ENCODE results near the gene ABCA2. TPM values are rescaled to one million over a fixed set of nuclear protein-coding genes. Genes with fewer than 3 reads are reported as not detected.

ABCA2 gene
- total RNA-seq, 1 experiment from 2014 or later = 114 TPM

DNA sequence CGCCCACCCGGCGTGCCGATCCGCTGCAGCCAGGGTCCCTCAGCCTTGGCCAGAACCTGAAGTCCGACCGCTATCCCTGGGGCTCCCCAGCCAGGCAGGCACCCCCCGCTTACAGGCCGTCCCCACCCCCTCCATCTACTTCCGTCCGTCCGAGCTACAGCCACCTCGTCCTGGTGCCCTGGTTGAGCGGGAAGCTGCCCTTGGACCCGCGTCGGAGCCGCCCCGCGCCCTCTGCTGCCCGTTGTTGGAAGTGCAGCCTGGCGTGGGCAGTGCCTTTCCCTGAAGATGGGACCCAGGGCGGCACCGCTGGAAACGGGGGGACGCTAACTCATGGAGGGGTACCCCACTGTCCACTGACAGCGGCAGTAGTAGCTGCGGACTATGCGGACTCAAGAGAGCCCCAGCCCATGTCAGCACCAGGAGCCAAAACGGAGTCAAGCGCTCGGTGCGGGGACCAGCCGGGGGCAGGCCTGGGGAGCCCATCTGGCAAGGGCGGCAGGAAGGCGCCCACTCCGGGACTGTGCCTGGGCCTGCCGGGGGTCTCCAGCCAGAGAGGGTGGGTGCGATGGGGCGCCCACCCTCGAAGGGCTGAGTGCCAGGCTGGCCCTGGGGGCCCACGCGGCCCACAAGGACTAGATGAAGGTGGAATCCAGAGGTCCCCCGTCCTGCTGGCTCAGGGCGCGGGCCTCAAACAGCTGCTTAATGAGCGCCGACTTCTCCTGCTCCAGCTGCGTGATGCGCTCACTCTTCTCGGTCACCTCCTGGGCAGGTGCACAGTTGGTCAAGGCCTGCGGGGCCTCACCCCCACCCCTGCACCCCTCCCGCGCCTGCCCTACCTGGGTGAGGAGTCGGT is 36.2 kb upstream of the ABCA2 start:
- intact Hi-C loops (cut with micrococcal nuclease) = loop anchor here (1.0 kb wide), 1 partner anchor 14 kb away; no protein-coding TSS in a partner anchor

More for the DNA sequence above, 36.2 kb upstream of the ABCA2 start:
- H3K79me2 ChIP-seq (ENCODE audit: insufficient read depth, low read length) = peaks cover 38% of the 10 kb centered on the region
- BruUV-seq (replicated peaks) = no TSS peak
- H3K9ac ChIP-seq (ENCODE audit: low read length) = no peak overlapping the region
- no peaks in the 10 kb centered on the region; the same call in 1 of the 2 replicates for H4K20me1 ChIP-seq (ENCODE audit: insufficient read depth)
- no peaks in the 10 kb centered on the region for H3K9me3 ChIP-seq (ENCODE audit: control insufficient read depth in 1 of 2, insufficient read depth in 1 of 2, low read depth in 1 of 2, low read length in 2 of 2)
- no peaks in the 10 kb centered on the region for H3K27me3 ChIP-seq (ENCODE audit: insufficient read depth, low read length)
- no peak overlapping the region for H2AFZ ChIP-seq (ENCODE audit: low read depth, low read length, poor library complexity, severe bottlenecking)
- POLR2A ChIA-PET = interaction anchor here (1.0 kb wide), 1 partner anchor 8 kb away, joined by 4 read pairs; no protein-coding TSS in a partner anchor
- RAD21 ChIA-PET (ENCODE audit: low non-redundant PET in 1 of 2, low total read pairs in 2 of 2, uncharacterized antibody in 2 of 2, unreplicated experiment in 2 of 2) = no interaction called here
- no peak for DNase-seq (ENCODE audit: low read depth, low spot score)
- TF ChIP-seq POLR2AphosphoS5 (IDR thresholded peaks at IDR 0.05; ENCODE audit: low read depth, low read length) (peak; percentile 38; the same call in 1 of the 2 replicates), ZFX (IDR thresholded peaks at IDR 0.05) (no peak), CTCF (IDR thresholded peaks at IDR 0.05 in 2 of 3, conservative IDR thresholded peaks at IDR 0.05 in 1 of 3; ENCODE audit: borderline replicate concordance in 1 of 3, insufficient read depth in 1 of 3, low read depth in 2 of 3, low read length in 2 of 3) (peak in 2 of 3 experiments; percentile 89 to 96; a peak in 4 of 6 replicates), SIN3A (IDR thresholded peaks at IDR 0.05; ENCODE audit: low read depth) (no peak), ZNF274 (IDR thresholded peaks at IDR 0.05; ENCODE audit: low read depth, low read length) (no peak)
- H3K36me3 ChIP-seq (ENCODE audit: control insufficient read depth in 1 of 2, insufficient read depth in 2 of 2, low read length in 2 of 2) = peaks cover 2 to 8% of the 10 kb centered on the region in 2 experiments; a peak in 1 of 4 replicates
- peak; percentile 49 for ATAC-seq
- 0 out of 2 replicates have a peak overlapping the region, but pooled peaks have one; percentile 14 for H3K4me2 ChIP-seq (ENCODE audit: low read length)
- H3K9me2 ChIP-seq (ENCODE audit: insufficient read depth) = no peaks in the 10 kb centered on the region
- peaks cover 13 to 30% of the 10 kb centered on the region in 2 experiments for H3K4me1 ChIP-seq (ENCODE audit: control insufficient read depth in 1 of 2, insufficient read depth in 2 of 2, low read length in 2 of 2)
- H3K4me3 ChIP-seq (replicated peaks in 1 of 2; ENCODE audit: low read depth in 1 of 2, low read length in 2 of 2) = no peak overlapping the region
- CTCF ChIA-PET = interaction anchor here (0.6 to 1.9 kb wide), 11 partner anchors 9 to 172 kb away, joined by 3 to 16 read pairs (median 5); partner anchors contain the start of genes ENTPD2, MAN1B1, NPDC1 and UAP1L1
- peak overlapping the region; percentile 30; the same call in 1 of the 2 replicates for H3K27ac ChIP-seq (ENCODE audit: low read depth, low read length)

All from HCT116 (cell line).